ENCODE measurements around the gene C11orf91. TPM values are rescaled to one million over a fixed set of nuclear protein-coding genes. Genes with fewer than 3 reads are reported as not detected.

The C11orf91 gene
- total and polyA plus RNA-seq, 2 of the 4 experiments (the other 2 are of a cell fraction) = 0.10 TPM; not detected in 1

DNA sequence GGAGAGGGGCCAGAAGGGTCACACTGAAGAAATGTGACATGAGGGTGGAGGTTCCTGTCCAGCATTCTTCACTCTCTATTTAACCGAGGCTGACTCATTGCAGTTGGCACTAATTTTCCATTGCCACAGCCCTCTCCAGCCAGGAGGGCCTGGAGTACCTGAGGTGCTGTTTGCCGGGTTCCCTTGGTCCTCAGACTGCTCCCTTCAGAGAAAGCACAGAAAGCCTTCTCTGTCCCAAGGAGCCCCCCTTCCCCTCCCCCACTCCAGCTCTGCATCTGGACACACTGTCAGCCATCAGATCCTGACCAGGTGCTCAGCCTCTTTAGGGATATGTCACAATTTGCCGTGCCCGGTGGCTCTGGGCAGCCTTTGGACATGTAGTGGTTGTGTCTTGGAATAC lies 3.2 kb upstream of the C11orf91 start:
- Histone ChIP-seq H3K4me3 (ENCODE audit: insufficient read depth, low read depth, low read length) (no peak overlapping the region), H4K5ac (ENCODE audit: low read depth, low read length) (peak overlapping the region; percentile 21; the same call in 1 of the 2 replicates), H3K27me3 (ENCODE audit: control insufficient read depth, insufficient read depth, low read length) (no peaks in the 10 kb centered on the region), H3K23ac (ENCODE audit: low read depth, low read length) (no peak overlapping the region), H2AK5ac (ENCODE audit: low read depth, low read length) (peak overlapping the region; percentile 48), H2BK5ac (ENCODE audit: low read depth, low read length, poor library complexity, severe bottlenecking) (no peak overlapping the region), H2BK15ac (ENCODE audit: low read depth, low read length) (no peak overlapping the region), H3K14ac (replicated peaks; ENCODE audit: low read depth, low read length) (peak overlapping the region; percentile 39; the same call in 1 of the 2 replicates), H4K91ac (ENCODE audit: insufficient read depth, low read depth, low read length) (no peak overlapping the region), H2AK9ac (replicated peaks; ENCODE audit: low read depth, low read length, poor library complexity) (no peak overlapping the region), H3K4me1 (ENCODE audit: control insufficient read depth, insufficient read depth, low read length) (peaks cover 26% of the 10 kb centered on the region), H3K9me1 (ENCODE audit: insufficient read depth, low read length) (peaks cover 43% of the 10 kb centered on the region), H3K27ac (ENCODE audit: insufficient read depth, low read length) (no peak overlapping the region), H2BK20ac (ENCODE audit: low read depth, low read length) (no peak overlapping the region), H3K9ac (ENCODE audit: low read depth, low read length) (no peak overlapping the region), H2AFZ (replicated peaks; ENCODE audit: low read length, poor library complexity) (no peak overlapping the region), H3K4me2 (ENCODE audit: low read depth, low read length) (no peak overlapping the region), H2BK120ac (ENCODE audit: low read depth, low read length) (no peak overlapping the region), H3K56ac (ENCODE audit: extremely low read depth, insufficient read depth, low read length) (no peak overlapping the region), H4K8ac (ENCODE audit: low read depth in 2 of 2, low read length in 2 of 2) (peak overlapping the region in 1 of 2 experiments; percentile 20; a peak in 1 of 4 replicates), H3K4ac (ENCODE audit: low read depth, low read length) (peak overlapping the region; percentile 43; the same call in 1 of the 2 replicates), H3K18ac (ENCODE audit: low read depth, low read length) (no peak overlapping the region), H3K79me1 (ENCODE audit: low read depth in 1 of 2, low read length in 2 of 2) (peaks cover 29 to 71% of the 10 kb centered on the region in 2 experiments; a peak in 3 of 4 replicates), H4K20me1 (ENCODE audit: insufficient read depth, low read length) (peaks cover 4% of the 10 kb centered on the region; the same call in 1 of the 2 replicates), H3K9me3 (ENCODE audit: control insufficient read depth, insufficient read depth, low read length) (no peaks in the 10 kb centered on the region), H3K36me3 (ENCODE audit: control insufficient read depth, insufficient read depth, low read length) (peaks cover 14% of the 10 kb centered on the region)
- no peak for TF ChIP-seq POLR2A (IDR thresholded peaks at IDR 0.05; ENCODE audit: low read depth, low read length)
- no peak for TF ChIP-seq MXI1 (IDR thresholded peaks at IDR 0.05; ENCODE audit: borderline replicate concordance, low read depth, low read length)
- TF ChIP-seq MAZ (IDR thresholded peaks at IDR 0.05; ENCODE audit: borderline replicate concordance, low read depth, low read length) = no peak
- TF ChIP-seq, protein P1, sequence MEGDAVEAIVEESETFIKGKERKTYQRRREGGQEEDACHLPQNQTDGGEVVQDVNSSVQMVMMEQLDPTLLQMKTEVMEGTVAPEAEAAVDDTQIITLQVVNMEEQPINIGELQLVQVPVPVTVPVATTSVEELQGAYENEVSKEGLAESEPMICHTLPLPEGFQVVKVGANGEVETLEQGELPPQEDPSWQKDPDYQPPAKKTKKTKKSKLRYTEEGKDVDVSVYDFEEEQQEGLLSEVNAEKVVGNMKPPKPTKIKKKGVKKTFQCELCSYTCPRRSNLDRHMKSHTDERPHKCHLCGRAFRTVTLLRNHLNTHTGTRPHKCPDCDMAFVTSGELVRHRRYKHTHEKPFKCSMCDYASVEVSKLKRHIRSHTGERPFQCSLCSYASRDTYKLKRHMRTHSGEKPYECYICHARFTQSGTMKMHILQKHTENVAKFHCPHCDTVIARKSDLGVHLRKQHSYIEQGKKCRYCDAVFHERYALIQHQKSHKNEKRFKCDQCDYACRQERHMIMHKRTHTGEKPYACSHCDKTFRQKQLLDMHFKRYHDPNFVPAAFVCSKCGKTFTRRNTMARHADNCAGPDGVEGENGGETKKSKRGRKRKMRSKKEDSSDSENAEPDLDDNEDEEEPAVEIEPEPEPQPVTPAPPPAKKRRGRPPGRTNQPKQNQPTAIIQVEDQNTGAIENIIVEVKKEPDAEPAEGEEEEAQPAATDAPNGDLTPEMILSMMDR (conservative IDR thresholded peaks at IDR 0.05; ENCODE audit: low read depth, low read length) = no peak
- no peak for TF ChIP-seq CEBPB (IDR thresholded peaks at IDR 0.05; ENCODE audit: low read depth, low read length)
- no peak for TF ChIP-seq MAFK (IDR thresholded peaks at IDR 0.05; ENCODE audit: low read depth, low read length)
- no peak for TF ChIP-seq BHLHE40 (IDR thresholded peaks at IDR 0.05; ENCODE audit: low read depth, low read length)
- no peak for TF ChIP-seq FOS (IDR thresholded peaks at IDR 0.05; ENCODE audit: low read depth, low read length)
- no peak for TF ChIP-seq NFE2L2 (IDR thresholded peaks at IDR 0.05; ENCODE audit: low read depth, low read length)
- no peak for TF ChIP-seq RCOR1 (IDR thresholded peaks at IDR 0.05; ENCODE audit: insufficient replicate concordance, low read length)
- TF ChIP-seq RFX5 (IDR thresholded peaks at IDR 0.05; ENCODE audit: low read depth, low read length) = no peak
- no peak for TF ChIP-seq RAD21 (IDR thresholded peaks at IDR 0.05; ENCODE audit: low read length)
- TF ChIP-seq SMC3 (IDR thresholded peaks at IDR 0.05; ENCODE audit: low read depth, low read length) = no peak
- DNase-seq (peak; percentile 35), ATAC-seq (ENCODE audit: low read depth) (no peak)
- no CpG with 5 or more reads among the region's 4 CpGs for WGBS, 2 experiments (ENCODE audit: extremely low coverage in 2 of 2, insufficient read length in 1 of 2)
- CTCF ChIA-PET = no interaction called here
- BruUV-seq (replicated peaks) = no TSS peak
- POLR2A ChIA-PET (ENCODE audit: unreplicated experiment) = no interaction called here
- dilution Hi-C loops (cut with HindIII; ENCODE audit: low sequenced_read_pairs, unreplicated experiment) (no loop called here), in situ Hi-C loops (cut with MboI; ENCODE audit: low sequenced_read_pairs) (no loop called here), intact Hi-C loops (cut with micrococcal nuclease) (no loop called here)

Data from IMR-90 (cell line).